GM12872 (cell line): ENCODE results near the gene IL11RA.

ENCODE experiments used
- TF ChIP-seq, protein P1 (sequence below): IDR thresholded peaks from 3 replicates; pipeline ENCODE4 v1.5.1; 2011; ENCODE audit warnings: low read depth, mild to moderate bottlenecking, low read length, moderate library complexity; ENCODE audit not compliant: insufficient read depth

The IL11RA gene

DNA sequence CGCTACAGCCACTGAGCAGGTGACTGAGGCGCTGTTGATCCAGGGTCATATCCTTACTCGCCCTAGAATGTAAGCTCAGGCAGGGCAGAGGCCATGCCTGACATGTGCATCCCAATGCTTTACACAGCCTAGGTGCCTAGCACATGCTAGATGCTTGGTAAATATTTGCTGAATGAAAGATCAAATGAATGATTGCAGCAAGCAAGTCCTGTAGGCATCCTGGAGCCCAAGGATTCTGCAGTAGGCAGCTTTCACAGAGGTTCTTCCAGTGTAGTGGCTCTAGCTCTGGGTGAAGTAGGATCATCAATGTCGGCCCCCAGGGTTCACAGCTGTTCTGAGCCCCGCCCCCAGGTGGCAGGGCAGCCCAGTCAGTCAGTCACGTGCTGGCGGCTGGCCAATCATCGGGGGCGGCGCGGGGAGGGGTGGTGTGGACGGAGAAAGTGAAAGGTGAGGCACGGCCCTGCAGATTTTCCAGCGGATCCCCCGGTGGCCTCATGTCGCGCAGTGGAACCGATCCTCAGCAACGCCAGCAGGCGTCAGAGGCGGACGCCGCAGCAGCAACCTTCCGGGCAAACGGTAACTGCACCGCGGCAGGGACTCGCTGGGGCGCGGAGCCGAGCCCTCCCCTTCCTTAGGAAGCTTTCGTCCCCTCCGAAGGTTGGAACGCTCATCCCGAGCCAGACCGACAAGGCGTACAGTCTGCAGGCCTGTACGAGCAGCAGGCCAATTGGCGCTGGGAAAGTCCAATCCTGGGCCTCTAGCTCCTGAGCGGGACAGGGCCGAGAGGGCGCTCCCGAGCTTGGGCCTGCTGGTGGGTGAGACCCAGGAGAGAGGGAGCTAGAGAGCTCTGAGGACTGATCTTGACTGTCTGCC is 5.5 kb upstream of the IL11RA start, which contains the start of gene GALT:
Gene GALT (plus strand): TSS at position 465 of the 873 bp plus-strand sequence. CDS start 30 bp downstream, at position 495.
- TF ChIP-seq, protein P1, sequence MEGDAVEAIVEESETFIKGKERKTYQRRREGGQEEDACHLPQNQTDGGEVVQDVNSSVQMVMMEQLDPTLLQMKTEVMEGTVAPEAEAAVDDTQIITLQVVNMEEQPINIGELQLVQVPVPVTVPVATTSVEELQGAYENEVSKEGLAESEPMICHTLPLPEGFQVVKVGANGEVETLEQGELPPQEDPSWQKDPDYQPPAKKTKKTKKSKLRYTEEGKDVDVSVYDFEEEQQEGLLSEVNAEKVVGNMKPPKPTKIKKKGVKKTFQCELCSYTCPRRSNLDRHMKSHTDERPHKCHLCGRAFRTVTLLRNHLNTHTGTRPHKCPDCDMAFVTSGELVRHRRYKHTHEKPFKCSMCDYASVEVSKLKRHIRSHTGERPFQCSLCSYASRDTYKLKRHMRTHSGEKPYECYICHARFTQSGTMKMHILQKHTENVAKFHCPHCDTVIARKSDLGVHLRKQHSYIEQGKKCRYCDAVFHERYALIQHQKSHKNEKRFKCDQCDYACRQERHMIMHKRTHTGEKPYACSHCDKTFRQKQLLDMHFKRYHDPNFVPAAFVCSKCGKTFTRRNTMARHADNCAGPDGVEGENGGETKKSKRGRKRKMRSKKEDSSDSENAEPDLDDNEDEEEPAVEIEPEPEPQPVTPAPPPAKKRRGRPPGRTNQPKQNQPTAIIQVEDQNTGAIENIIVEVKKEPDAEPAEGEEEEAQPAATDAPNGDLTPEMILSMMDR, result peak; percentile 66

DNA sequence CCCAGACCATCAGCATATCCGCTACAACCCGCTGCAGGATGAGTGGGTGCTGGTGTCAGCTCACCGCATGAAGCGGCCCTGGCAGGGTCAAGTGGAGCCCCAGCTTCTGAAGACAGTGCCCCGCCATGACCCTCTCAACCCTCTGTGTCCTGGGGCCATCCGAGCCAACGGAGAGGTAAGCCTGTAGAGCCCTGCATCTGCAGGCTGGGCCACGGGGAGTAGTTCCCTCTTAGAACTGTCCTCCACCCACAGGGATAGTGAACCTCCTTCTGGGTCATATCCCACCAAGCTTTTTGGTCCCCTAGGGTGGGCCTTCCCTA is 4.9 kb upstream of the IL11RA start:
- TF ChIP-seq, protein P1, result no peak

DNA sequence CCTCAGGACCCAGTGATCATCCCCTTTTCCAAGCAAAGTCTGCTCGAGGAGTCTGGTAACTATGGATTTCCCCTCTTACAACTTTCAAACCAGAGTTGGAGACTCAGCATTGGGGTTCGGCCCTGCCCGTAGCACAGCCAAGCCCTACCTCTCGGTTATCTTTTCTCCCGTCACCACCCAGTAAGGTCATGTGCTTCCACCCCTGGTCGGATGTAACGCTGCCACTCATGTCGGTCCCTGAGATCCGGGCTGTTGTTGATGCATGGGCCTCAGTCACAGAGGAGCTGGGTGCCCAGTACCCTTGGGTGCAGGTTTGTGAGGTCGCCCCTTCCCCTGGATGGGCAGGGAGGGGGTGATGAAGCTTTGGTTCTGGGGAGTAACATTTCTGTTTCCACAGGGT is 4.3 kb upstream of the IL11RA start:
- TF ChIP-seq, protein P1, result no peak

DNA sequence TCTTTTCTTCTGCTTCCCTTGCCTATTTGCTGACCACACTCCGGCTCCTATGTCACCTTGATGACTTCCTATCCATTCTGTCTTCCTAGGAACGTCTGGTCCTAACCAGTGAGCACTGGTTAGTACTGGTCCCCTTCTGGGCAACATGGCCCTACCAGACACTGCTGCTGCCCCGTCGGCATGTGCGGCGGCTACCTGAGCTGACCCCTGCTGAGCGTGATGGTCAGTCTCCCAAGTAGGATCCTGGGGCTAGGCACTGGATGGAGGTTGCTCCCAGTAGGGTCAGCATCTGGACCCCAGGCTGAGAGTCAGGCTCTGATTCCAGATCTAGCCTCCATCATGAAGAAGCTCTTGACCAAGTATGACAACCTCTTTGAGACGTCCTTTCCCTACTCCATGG is 3.3 kb upstream of the IL11RA start:
- TF ChIP-seq, protein P1, result no peak

DNA sequence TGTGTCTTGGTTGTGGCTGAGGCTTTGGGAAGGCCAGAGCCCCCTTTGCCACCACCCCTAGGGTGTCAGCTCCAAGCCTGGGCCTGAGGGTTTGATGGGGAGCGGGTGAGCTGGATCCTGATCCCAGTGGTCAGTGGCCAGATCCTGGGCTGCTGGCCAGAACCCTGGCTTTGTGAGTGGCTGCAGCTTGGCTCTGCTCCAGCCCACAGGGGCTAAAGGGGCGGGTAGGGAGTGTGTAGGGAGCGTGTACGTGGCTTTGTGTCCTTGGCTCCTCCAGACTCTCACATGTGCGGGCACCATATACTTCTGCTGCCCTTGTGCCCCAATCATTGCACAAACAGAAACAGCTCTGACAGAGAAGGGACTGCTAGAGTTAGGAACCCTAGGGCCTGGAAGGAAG is 1.2 kb upstream of the IL11RA start:
- TF ChIP-seq, protein P1, result no peak

DNA sequence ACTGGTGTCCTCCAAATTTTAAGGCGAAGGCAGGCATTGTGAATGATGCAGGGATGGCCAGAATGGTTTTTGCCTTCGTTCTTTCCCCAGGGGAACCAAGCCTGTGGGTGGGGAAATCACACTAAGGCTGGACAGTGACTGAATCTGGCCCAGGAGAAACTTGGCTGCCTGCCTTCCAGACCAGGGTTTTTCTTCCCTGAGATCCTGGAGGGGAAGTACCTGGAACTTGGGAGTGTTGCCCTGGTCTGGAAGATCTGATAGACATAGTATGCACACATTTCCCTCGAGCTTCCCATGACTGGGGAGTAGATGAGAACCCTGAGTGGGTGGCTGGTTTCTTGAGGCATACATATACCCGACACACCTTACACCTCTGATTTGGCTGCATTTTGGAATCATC is 664 bp upstream of the IL11RA start:
- TF ChIP-seq, protein P1, result no peak

DNA sequence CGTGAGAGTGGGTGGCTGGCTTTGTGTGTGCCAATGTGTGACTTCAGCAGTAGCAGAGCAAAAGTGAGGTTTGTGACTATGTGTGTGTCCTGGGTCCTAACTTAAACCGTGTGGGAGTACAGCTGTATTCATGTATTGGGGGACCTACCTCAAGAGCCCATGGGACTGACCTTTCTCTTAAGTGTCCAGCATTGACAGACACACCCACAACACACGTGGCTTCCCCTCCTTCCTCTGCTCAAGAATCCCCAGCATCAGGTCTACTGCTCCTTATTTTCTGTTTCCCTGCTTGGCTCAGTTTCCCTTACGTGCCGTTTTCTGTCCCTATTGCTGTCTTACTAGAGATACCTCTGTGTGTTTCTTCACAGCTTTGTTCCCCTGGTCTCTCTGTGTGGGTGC is 616 bp downstream of the IL11RA start:
- TF ChIP-seq, protein P1, result no peak
